Stimulated activated CD4-positive, alpha-beta T cell treated with anti-CD3 and anti-CD28 coated beads, TNF-alpha, amount 100 ng/mL, for 48 hours (primary cell): ENCODE data around the gene MAPKAPK5.
"Not testable (repeated sequence)": the region's sequence is repeated elsewhere in the genome, so short reads cannot be mapped to it uniquely, and the experiment has no call there.

Experiments used
- DNase-seq, 3 donors: peaks; one replicate each; pipeline ENCODE4 v3.0.0-alpha.2; 2020; ENCODE audit warnings: low read depth in 3 of 3

The MAPKAPK5 gene

DNA sequence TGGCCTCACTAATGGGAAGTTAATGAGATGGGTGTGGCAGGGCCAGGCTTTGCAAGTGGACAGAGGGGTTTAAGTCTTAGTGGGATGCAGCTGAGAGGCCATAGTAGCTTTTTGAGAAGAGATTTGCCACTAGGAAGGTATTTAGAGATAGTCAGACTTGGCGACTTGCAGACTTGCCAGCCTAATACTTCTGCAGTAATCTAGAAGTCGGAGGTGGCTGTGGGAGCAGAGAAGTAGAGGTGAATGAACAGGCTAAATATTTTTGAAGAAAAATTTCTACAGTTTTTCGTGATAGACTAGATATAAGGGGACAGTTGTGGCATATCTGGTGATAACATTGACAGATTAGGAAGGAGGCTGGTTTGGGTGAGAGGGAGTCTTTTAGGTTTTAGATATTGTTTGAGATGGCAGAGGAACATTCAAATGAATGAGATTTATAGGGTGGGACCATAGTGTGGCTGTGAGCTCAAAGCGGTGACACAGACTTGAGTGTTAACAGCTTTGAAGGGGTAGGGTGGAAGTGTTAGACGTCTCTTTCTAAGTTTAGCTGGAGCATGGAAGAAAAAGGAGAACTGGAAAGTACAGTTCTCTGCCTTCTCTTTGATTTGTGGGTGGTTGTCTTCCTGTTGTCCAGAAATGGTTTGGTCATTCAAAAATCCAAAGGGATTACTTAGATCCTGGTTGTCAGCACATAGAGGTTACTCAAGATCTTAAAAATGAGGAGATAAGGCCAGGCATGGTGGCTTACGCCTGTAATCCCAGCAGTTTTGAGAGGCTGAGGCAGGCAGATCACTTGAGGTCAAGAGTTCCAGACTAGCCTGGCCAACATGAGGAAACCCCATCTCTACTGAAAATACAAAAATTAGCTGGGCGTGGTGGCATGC is 44.9 kb downstream of the MAPKAPK5 start:
- DNase-seq = no peak

DNA sequence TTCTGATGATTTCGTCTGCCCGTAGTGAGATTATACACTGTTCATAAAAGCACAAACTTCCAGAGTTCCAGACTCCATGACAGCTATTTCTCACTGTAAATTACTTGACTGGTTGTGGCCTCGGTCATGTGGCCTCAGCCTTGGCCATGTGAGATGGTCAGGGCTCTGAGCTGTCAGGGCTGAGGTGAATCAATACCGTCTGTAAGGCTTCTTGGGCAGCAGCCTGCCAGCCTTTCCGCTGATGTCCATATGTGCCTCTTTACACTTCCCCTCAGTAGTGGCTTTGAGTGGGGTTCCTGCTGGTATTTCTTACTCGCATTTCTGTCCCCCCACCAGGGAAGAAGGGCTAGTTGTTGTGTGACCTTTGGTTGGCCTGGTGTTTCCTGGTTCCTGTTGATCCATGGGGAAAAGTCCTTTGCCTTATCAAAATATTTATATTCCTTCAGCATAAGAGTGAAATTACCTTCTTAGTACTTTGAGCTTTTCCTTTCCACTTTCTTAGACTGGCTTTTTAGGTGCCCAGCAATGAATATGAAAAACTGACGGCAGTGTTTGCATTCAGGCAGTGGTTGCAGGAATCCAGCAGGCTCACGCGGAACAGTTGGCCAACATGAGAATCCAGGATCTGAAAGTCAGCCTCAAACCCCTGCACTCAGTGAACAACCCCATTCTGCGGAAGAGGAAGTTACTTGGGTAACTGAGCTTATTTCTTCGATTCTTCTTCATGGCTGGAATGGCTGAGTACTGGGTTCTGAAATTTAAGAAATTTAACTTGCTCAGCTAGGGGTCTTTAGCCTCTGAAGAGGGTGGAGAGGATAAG is 46.1 kb downstream of the MAPKAPK5 start:
- no peak for DNase-seq

DNA sequence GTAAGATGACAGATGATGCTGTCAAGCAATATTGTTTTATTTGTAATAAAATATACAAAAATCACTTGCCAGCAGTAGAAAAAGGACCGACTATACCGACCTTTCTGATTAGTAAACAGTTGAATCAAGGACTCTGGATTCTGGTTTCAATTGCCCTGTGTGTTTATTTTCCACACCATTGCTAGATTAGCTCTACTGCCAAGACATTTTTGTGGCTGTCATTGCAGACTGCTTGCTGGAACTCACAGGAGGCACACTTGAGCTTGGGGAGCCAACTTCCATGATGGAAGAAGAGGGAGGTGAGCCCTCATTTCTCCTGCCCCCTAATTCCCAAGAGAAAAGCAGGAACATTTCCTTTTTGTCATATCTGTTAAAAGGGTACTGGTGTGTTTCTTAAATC is 51.3 kb downstream of the MAPKAPK5 start:
- DNase-seq = no peak

DNA sequence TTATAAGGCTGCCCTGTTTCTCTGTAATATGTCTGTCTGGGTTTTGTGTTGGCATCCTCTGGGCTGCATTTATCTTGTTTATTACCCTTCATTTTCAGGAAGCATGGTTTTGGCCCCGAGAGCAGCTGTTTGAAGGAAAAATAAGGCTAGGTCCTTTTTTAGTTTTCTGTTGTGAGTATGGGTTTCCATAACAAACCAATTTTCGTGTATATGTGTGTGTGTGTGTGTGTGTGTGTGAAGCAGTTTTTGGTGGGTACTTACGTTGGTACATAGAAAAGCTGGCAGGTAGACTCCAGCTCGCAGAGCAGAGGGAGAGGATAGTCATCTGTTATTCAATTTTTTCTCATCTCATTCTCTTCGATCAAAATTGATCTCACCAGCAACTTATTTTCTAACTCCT is 52.5 kb downstream of the MAPKAPK5 start:
- no peak for DNase-seq

DNA sequence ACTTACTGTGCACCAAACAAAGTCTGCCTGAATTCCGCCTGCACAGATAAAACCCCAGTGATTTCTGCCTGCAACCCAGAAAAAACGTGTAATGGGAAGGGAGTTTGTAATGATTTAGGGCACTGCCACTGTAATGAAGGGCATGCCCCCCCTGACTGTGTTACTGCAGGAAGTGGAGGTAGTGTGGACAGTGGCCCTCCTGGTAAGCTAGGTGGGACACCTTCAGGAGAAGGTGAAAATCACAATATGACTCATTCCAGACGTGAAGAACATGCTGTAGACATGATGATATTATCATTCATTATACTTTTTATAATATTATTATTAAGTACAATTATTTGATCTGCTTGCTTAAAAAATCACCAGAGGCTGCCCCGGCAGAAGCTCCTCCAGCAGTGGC is 59.2 kb downstream of the MAPKAPK5 start:
- no peak for DNase-seq

DNA sequence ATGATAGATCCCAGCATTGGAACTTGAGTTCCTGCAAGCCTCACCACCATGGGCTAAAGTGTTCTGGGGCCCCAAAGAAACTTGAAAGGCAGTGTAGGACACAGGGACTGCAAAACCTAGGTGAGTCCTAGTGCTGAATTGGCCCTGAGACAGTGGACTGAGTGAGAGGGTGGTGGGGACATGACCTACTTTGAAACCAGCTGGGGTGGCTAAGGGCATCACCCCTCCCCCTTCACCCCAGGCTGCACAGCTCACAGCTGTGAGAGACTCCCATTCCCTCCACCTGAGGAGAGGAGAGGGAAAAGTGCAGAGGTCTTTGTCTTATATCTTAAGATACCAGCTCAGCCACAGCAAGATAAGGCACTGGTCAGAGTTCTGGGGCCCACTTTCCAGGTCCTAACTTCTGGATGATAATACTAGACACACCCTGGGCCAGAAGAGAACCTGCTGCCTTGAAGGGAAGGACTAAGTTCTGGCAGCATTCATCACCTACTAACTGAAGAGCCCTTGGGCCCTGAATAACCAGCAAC is 62.5 kb downstream of the MAPKAPK5 start:
- DNase-seq = no peak

DNA sequence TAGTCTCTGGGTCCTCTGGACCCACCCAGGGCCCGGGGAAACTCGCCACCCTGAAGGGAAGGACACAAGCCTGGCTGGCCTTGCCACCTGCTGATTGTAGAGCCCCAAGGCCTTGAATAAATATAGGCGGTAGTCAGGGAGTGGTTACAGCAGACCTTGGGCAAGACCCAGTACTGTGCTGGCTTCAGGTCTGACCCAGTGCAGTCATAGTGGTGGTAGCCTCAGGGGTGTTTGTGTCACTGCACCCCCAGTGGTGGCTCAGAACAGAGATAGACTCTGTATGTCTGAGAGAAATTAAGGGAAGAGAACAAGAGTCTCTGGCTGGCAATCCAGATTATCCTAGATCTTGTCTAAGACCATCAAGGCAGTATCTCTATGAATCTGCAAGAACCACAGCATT is 63.5 kb downstream of the MAPKAPK5 start:
- no peak for DNase-seq

DNA sequence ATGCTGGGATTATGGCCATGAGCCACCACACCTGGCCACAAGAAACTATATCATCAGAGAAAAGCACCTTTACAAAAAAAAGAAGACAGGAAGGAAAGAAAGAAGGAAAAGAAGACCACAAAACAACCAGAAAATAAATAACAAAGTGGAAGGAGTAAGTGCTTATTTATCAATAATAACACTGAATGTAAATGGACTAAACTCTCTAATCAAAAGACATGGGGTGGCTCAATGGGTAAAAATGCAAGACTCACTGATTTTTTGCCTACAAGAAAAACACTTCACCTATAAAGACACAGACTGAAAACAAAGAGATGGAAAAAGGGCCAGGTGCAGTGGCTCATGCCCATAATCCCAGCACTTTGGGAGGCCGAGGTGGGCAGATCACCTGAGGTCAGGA is 65.7 kb downstream of the MAPKAPK5 start:
- DNase-seq = no peak

DNA sequence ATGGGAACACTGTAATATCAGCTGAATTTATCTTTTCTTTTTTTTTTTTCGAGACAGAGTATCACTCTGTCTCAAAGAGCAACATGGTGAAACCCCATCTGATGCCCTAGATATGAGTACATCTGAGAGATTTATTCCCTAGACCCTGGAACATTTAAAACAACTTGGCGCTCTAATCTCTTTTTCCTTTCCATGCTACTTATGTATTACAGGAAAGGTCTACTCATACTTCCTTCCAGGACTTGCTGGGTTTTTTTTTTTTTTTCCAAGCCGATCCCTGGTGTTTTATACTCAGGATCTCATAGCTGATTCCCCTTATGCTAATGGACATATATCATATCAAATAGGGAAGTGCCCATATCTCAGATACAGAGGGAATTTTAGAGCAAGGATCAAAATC is 83.1 kb downstream of the MAPKAPK5 start:
- DNase-seq = no peak

DNA sequence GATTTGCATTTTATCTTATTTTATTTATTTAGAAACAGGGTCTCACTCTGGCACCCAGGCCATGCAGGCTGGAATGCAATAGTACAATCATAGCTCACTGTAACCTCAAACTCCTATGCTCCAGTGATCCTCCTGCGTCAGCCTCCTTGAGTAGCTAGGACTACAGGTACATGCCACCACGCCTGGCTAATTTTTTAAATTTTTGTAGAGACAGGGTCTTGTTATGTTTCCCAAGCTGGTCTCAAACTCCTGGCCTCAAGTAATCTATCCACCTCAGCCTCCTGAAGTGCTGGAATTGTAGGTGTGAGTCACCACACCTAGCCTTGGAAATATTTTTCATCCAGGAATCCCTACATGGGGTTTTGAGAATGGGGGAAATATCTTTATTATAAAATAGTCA is 84.6 kb downstream of the MAPKAPK5 start:
- no peak for DNase-seq

DNA sequence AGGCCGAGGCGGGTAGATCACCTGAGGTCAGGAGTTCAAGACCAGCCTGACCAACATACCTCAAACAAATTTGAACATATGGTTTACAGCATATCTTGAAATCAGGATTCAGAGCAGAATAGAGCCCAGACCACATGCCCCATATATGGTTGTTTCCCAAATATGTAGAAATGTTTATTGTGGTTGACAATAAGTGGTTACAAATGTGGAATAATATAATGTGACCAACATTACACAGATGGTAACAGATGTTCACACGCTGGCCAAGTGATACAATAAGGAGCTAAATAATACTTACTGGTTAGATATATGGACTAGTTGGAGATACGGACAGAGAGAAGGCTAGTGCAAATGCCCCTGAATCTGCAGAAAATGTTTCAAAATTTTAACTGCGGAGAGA is 85.3 kb downstream of the MAPKAPK5 start:
- no peak for DNase-seq

DNA sequence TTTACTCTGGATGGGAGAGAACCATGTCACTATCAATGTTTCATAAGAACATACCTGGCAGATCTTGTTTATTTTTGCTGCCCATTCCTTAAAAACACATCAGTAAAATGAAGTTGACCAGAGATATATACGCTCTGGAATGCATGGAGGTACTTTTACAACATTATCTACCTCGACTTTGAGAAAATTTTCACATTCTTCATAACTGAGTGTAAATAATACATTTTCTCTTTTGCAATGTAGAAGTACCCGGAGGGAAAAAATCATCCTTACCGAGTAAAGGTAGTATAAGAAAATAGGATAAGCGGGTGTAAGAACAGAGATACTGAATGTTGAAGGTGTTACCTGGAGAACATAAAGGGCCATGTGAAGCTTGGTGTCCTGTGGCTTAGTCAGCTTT is 90.2 kb downstream of the MAPKAPK5 start:
- DNase-seq = no peak

DNA sequence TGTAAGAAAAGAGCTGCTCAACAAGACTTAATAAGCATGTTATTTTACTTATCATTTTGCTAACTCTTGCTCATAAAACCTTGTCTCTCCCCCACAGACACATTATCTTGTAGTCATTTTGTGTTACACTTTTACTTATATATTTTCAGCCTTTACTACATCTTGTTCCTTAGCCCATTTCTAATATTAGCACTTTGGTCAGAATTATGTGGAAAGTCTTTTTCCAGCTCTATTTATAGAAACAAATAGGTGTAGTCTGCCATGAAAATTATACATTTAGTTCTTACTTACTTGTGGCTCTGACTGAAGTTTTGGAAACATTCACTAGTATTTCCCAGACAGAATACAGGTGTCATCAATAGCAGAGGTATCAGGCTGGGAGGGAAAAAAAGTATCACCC is 94.8 kb downstream of the MAPKAPK5 start:
- DNase-seq = no peak

DNA sequence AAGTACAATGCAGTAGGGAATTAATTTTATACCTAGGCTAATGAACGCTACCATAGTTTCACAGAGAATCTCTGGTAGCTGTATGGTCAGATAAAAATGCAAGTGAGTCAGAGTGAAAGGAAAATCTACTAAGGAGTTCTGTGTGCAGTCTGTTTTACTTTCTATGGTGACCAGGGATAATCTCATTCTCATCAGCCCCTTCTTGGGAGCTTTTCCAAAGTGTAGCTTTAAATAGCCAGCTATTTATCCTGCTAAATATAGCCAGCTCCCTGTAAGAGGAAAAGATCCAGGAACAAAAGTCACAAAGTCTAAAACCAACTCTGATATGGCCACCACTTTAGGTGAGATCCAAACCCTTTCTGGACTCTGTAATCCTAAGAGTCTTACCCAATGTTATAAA is 95.4 kb downstream of the MAPKAPK5 start:
- no peak for DNase-seq

DNA sequence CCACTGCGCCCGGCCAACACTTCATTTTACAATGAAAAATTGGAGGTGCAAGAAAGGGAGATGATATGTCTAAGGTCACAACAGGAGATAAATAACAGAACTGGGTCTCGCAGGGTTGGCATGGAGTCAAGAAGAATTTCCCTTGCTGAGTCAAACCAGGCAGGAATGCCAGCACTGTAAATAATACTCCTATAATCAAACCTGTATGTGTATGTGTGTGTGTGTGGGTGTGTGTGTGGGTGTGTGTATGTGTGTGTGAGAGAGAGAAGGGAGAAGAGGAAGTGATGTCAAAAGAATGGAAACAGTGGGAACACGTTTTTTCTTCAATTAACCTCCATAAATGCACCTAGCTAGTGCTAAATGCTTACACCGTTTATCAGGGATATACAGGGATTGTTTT is 100.5 kb downstream of the MAPKAPK5 start:
- no peak for DNase-seq

DNA sequence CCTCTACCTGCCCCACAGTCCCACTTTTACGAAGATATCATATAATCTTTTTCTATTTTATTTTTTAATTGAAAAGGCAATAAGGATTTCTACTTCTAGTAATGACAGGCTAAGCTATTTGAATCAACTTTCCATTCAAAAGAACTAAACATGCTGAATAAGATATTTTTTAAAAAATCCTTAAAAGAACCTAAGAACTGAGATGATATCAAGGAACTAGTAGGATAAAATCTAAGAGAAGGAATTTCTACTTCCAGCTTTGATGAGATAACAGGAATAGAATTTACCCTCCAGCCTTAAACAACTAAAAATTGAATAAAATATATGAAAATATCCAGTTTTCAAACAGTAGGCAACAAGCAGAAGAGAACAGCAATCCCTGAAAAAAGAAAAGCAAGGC is 101.9 kb downstream of the MAPKAPK5 start:
- DNase-seq = no peak

DNA sequence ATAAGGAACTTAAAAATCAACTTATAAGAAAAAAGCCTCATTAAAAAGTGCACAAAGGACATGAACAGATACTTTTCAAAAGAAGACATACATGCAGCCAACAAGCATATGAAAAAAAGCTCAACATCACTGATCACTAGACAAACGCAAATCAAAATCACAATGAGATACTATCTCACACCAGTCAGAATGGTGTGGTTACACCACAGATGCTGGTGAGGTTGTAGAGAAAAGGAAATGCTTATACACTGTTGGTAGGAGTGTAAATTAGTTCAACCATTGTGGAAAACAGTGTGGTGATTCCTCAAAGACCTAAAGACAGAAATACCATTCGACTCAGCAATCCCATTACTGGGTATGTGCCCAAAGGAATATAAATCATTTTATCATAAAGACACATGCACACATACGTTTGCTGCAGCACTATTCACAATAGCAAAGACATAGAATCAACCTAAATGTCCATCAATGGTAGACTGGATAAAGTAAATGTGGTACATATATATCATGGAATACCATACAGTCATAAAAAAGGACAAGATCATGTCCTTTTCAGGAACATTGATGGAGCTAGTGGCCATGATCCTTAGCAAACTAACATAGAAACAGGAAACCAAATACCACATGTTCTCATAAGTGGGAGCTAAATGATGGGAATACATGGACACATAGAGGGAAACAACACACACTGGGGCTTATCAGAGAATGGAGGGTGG is 109.1 kb downstream of the MAPKAPK5 start:
- DNase-seq = not testable (repeated sequence)
